Mucosa of rectum (tissue), 2 donors: Measurements from ENCODE around the gene HSPA4L.

Experiments
- H3K27ac ChIP-seq, 2 donors: one replicate each; pipeline ENCODE4 v1.7.0; 2013; ENCODE audit warnings: inconsistent platforms in 2 of 2, low read depth in 2 of 2, low read length in 2 of 2
- H3K27me3 ChIP-seq, 2 donors: one replicate each; pipeline ENCODE4 v1.7.0; 2013; ENCODE audit warnings: low read length in 2 of 2; ENCODE audit not compliant: control insufficient read depth in 2 of 2, insufficient read depth in 2 of 2
- H3K36me3 ChIP-seq, 2 donors: one replicate each; pipeline ENCODE4 v1.7.0; 2013; ENCODE audit warnings: low read length in 2 of 2; ENCODE audit not compliant: control insufficient read depth in 2 of 2, insufficient read depth in 2 of 2
- H3K4me1 ChIP-seq, 2 donors: one replicate each; pipeline ENCODE4 v1.7.0; 2013; ENCODE audit warnings: low read length in 2 of 2, mild to moderate bottlenecking in 1 of 2; ENCODE audit not compliant: control insufficient read depth in 2 of 2, insufficient read depth in 2 of 2
- H3K4me3 ChIP-seq, 2 donors: one replicate each; pipeline ENCODE4 v1.7.0; 2013; ENCODE audit warnings: low read length in 2 of 2
- H3K9ac ChIP-seq, 2 donors: one replicate each; pipeline ENCODE4 v1.7.0; 2013; ENCODE audit warnings: low read length in 2 of 2, low read depth in 1 of 2, mild to moderate bottlenecking in 1 of 2
- H3K9me3 ChIP-seq, 2 donors: one replicate each; pipeline ENCODE4 v1.7.0; 2013; ENCODE audit warnings: low read length in 2 of 2; ENCODE audit not compliant: control insufficient read depth in 2 of 2
- donor health status: healthy.
- donor health status: Normal muscosa, but diverticular disease.

Gene HSPA4L

GRCh38 chr4:127782275-127783025 is at the start of gene HSPA4L:
Gene HSPA4L, plus strand, starts transcription at chr4:127782322. Its CDS starts 229 bp downstream, at chr4:127782551.
- no peaks in the 10 kb centered on the region for H3K9me3 ChIP-seq
- peaks cover 5 to 7% of the 10 kb centered on the region in 2 donors for H3K4me1 ChIP-seq
- peaks cover 3 to 7% of the 10 kb centered on the region in 2 donors for H3K27me3 ChIP-seq
- H3K27ac ChIP-seq, result peak within 1 kb of the TSS; percentile 28 to 62
- peak within 1 kb of the TSS; percentile 78 to 79 for H3K9ac ChIP-seq
- H3K4me3 ChIP-seq, result peak within 1 kb of the TSS; percentile 86
- H3K36me3 ChIP-seq, result no peaks in the 10 kb centered on the region

DNA sequence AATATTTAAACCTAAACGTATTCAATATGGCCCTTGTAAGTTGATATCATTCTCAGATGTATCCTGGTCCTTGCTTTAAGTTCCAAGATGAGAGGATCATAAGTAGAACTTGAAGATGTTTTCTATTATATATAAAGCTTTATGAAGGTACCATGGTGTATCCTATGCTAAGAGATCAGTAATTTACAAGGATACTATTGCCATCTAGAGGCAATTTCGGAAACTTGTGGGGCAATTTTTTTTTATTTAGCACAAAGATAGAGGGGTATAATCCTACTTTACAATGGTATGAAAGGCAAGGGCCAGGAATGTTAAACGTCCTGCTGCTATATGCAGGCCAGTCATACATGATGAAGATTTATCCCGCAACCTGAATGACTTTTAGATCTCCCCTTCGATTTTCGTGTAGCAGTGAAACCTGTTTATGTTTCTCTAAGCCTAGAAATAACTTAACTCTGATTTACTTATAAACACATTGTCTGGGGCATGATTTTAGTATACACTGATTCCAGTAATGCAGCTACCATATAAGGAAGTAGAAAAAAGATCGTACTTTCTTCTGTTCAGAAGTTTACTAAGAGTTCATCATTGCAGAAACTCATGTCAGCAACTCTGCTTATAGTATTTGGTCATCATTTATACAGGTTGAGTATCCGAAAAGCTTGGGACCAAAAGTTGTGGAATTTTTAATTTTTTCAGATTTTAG is 49.3 kb upstream of the HSPA4L start:
- H3K27ac ChIP-seq, result no peak overlapping the region
- no peaks in the 10 kb centered on the region for H3K9me3 ChIP-seq
- no peaks in the 10 kb centered on the region for H3K36me3 ChIP-seq

DNA sequence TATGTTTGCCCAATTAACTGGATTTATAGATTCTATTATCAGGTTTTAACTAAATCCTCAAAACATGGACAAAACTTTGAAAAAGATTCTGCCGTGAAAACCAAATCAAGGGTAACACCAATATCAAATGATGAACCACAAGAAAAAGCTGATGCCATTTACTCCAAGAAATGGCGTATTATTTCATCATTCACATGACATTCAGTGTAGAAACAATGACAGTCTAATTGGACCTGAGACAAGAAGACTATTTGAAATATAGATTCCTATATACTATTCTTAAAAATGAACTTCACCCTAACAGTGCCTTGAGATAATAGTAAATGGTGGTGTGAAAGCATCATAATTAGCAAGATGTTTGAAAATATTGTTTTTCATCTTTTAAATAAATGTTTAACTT is 47.1 kb upstream of the HSPA4L start:
- Histone ChIP-seq H3K4me3 (no peak overlapping the region), H3K27me3 (no peaks in the 10 kb centered on the region), H3K4me1 (no peaks in the 10 kb centered on the region), H3K36me3 (no peaks in the 10 kb centered on the region), H3K27ac (no peak overlapping the region), H3K9ac (no peak overlapping the region), H3K9me3 (no peaks in the 10 kb centered on the region)

More for the DNA sequence above, 49.3 kb upstream of the HSPA4L start:
- no peak overlapping the region for H3K4me3 ChIP-seq
- H3K4me1 ChIP-seq, result no peaks in the 10 kb centered on the region
- H3K9ac ChIP-seq, result no peak overlapping the region
- no peaks in the 10 kb centered on the region for H3K27me3 ChIP-seq

DNA sequence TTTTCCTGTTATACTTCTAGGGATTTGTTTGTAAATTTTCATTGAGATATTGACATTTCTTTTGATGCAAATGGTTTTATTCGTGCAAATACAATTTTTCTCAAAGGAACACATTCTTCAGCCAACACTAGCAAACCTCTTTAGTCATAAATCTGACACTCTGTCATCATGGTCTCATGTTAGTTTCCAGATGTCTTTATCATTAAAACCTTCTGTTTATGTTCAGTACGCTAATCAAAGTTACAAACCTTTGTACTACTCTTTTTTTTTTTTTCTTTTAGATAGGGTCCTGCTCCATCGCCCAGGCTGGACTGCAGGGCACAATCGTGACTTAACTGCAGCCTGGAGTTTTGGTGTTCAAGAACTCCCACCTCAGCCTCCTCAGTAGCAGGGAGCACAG is 44.8 kb upstream of the HSPA4L start:
- Histone ChIP-seq H3K9ac (no peak overlapping the region), H3K27ac (no peak overlapping the region), H3K4me1 (no peaks in the 10 kb centered on the region), H3K27me3 (peaks cover 0 to 2% of the 10 kb centered on the region in 2 donors), H3K9me3 (no peaks in the 10 kb centered on the region), H3K4me3 (no peak overlapping the region), H3K36me3 (no peaks in the 10 kb centered on the region)

GRCh38 chr4:127741247-127741646 is 40.9 kb upstream of the HSPA4L start:
- no peak overlapping the region for H3K4me3 ChIP-seq
- no peaks in the 10 kb centered on the region for H3K36me3 ChIP-seq
- H3K9me3 ChIP-seq, result no peaks in the 10 kb centered on the region
- H3K27ac ChIP-seq, result no peak overlapping the region
- peaks cover 0 to 2% of the 10 kb centered on the region in 2 donors for H3K27me3 ChIP-seq
- H3K4me1 ChIP-seq, result no peaks in the 10 kb centered on the region
- no peak overlapping the region for H3K9ac ChIP-seq

DNA sequence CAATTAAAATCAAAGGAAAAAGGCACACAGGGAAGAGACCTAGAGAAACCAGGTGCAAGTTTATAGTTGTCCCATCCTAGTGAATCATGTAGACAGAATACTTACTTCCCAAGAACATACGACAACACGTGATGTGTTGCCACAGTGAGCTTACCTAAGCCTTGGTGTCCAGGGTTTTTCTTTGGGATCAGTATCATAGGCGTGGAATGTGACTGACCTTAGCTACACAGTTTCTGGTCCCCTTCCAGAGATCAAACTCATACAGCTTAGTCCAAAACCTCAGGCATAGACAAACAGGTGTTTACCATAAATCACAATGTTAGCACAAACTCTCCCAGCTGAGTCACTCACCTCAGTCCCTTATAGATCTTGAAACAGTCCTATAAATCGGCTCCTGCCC is 34.2 kb upstream of the HSPA4L start:
- Histone ChIP-seq H3K9me3 (no peaks in the 10 kb centered on the region), H3K4me1 (no peaks in the 10 kb centered on the region), H3K9ac (no peak overlapping the region), H3K36me3 (no peaks in the 10 kb centered on the region), H3K27ac (no peak overlapping the region), H3K4me3 (no peak overlapping the region), H3K27me3 (no peaks in the 10 kb centered on the region)

DNA sequence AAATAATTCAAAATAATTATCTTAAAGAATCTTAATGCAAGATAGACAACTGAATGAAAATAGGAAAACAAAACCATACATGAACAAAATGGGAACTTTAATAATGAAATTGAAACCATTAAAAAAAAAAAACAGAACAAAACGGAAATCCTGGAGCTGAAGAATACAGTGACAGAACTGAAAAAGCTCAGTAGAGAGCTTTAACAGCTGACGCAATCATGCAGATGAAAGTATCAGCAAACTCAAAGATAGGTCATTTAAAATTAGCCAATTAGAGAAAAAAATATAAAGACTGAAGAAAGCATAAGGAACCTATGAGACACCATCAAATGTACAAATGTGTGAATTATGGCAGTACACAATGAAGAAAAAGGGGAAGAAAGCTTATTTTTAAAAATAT is 33.2 kb upstream of the HSPA4L start:
- Histone ChIP-seq H3K27ac (no peak overlapping the region), H3K9ac (no peak overlapping the region), H3K4me1 (no peaks in the 10 kb centered on the region), H3K9me3 (no peaks in the 10 kb centered on the region), H3K27me3 (no peaks in the 10 kb centered on the region), H3K4me3 (no peak overlapping the region), H3K36me3 (no peaks in the 10 kb centered on the region)

GRCh38 chr4:127756906-127757305 is 25.2 kb upstream of the HSPA4L start:
- Histone ChIP-seq H3K27ac (no peak overlapping the region), H3K9ac (no peak overlapping the region), H3K36me3 (no peaks in the 10 kb centered on the region), H3K9me3 (no peaks in the 10 kb centered on the region), H3K4me1 (no peaks in the 10 kb centered on the region), H3K4me3 (no peak overlapping the region), H3K27me3 (no peaks in the 10 kb centered on the region)

GRCh38 chr4:127759228-127759820 is 22.8 kb upstream of the HSPA4L start:
- Histone ChIP-seq H3K9ac (no peak overlapping the region), H3K9me3 (no peaks in the 10 kb centered on the region), H3K4me1 (no peaks in the 10 kb centered on the region), H3K4me3 (no peak overlapping the region), H3K36me3 (no peaks in the 10 kb centered on the region), H3K27me3 (no peaks in the 10 kb centered on the region), H3K27ac (no peak overlapping the region)

- H3K4me1 ChIP-seq, result no peaks in the 10 kb centered on the region
- no peaks in the 10 kb centered on the region for H3K27me3 ChIP-seq
- H3K9ac ChIP-seq, result no peak overlapping the region
- no peaks in the 10 kb centered on the region for H3K9me3 ChIP-seq
- no peak overlapping the region for H3K4me3 ChIP-seq
- H3K36me3 ChIP-seq, result no peaks in the 10 kb centered on the region
- H3K27ac ChIP-seq, result no peak overlapping the region
These were observed 22.2 kb upstream of the HSPA4L start for GRCh38 chr4:127759893-127760292.
